Mammary epithelial cell (primary cell): Measurements from ENCODE around the gene GAL3ST2.

Experiments used
- EZH2 ChIP-seq: IDR thresholded peaks from 2 replicates; pipeline ENCODE4 v1.6.1; 2012; ENCODE audit warnings: low read length, inconsistent platforms, borderline replicate concordance
- TF ChIP-seq, protein P1 (sequence below), 2 donors: IDR thresholded peaks in 1 of 2; conservative IDR thresholded peaks in 1 of 2; 2 replicates each; pipeline ENCODE4 v1.5.1; 2011 to 2012; ENCODE audit warnings: inconsistent platforms in 2 of 2, low read length in 2 of 2, mild to moderate bottlenecking in 2 of 2, control low read depth in 1 of 2, low read depth in 1 of 2; ENCODE audit not compliant: insufficient read depth in 1 of 2; ENCODE audit errors: extremely low read depth in 1 of 2

DNA sequence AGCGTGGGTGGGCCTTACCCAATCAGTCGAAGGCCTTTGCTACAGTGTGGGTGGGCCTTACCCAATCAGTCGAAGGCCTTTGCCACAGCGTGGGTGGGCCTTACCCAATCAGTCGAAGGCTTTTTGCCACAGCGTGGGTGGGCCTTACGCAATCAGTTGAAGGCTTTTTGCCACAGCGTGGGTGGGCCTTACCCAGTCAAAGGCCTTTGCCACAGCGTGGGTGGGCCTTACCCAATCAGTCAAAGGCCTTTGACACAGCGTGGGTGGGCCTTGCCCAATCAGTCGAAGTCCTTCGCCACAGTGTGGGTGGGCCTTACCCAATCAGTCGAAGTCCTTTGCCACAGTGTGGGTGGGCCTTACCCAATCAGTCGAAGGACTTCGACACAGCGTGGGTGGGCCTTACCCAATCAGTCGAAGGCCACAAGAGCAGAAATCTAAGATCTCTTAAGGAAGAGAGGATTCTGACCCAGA lies 16.3 kb upstream of the GAL3ST2 start:
- TF ChIP-seq, protein P1, sequence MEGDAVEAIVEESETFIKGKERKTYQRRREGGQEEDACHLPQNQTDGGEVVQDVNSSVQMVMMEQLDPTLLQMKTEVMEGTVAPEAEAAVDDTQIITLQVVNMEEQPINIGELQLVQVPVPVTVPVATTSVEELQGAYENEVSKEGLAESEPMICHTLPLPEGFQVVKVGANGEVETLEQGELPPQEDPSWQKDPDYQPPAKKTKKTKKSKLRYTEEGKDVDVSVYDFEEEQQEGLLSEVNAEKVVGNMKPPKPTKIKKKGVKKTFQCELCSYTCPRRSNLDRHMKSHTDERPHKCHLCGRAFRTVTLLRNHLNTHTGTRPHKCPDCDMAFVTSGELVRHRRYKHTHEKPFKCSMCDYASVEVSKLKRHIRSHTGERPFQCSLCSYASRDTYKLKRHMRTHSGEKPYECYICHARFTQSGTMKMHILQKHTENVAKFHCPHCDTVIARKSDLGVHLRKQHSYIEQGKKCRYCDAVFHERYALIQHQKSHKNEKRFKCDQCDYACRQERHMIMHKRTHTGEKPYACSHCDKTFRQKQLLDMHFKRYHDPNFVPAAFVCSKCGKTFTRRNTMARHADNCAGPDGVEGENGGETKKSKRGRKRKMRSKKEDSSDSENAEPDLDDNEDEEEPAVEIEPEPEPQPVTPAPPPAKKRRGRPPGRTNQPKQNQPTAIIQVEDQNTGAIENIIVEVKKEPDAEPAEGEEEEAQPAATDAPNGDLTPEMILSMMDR (conservative IDR thresholded peaks at IDR 0.05 in 1 of 2, IDR thresholded peaks at IDR 0.05 in 1 of 2; ENCODE audit: extremely low read depth in 1 of 2, insufficient read depth in 1 of 2, low read depth in 1 of 2, low read length in 2 of 2), result no peak
- no peak for TF ChIP-seq EZH2
